Measurements from ENCODE around the gene LBX1. TPM values are rescaled to one million over a fixed set of nuclear protein-coding genes. Genes with fewer than 3 reads are reported as not detected.

The LBX1 gene
- total RNA-seq, 1 experiment from 2014 or later = not detected

GRCh38 chr10:101224060-101224909, 5.0 kb downstream of the LBX1 start:
- no peak overlapping the region for H3K4me2 ChIP-seq (ENCODE audit: low read depth, low read length, poor library complexity, severe bottlenecking)
- DNase-seq = no peak
- H3K36me3 ChIP-seq (ENCODE audit: insufficient read depth, low read length) = no peaks in the 10 kb centered on the region
- no peaks in the 10 kb centered on the region for H3K4me1 ChIP-seq (ENCODE audit: low read length)
- H3K27me3 ChIP-seq (ENCODE audit: low read length) = no peaks in the 10 kb centered on the region
- no peaks in the 10 kb centered on the region for H3K9me2 ChIP-seq (replicated peaks; ENCODE audit: insufficient read depth, low read length)
- H3K27ac ChIP-seq (ENCODE audit: low read length) = no peak overlapping the region
- H3K9ac ChIP-seq (ENCODE audit: low read length) = no peak overlapping the region
- H4K20me1 ChIP-seq (ENCODE audit: insufficient read depth, low read depth, low read length) = no peaks in the 10 kb centered on the region
- H2AFZ ChIP-seq (ENCODE audit: low read length) = no peak overlapping the region
- no peaks in the 10 kb centered on the region for H3K79me2 ChIP-seq (ENCODE audit: low read length)
- no peak overlapping the region for H3K4me3 ChIP-seq (ENCODE audit: low read length)
- no peaks in the 10 kb centered on the region for H3K9me3 ChIP-seq (ENCODE audit: low read length)

GRCh38 chr10:101223274-101224059, 5.8 kb downstream of the LBX1 start:
- no peak overlapping the region for H3K4me2 ChIP-seq (ENCODE audit: low read depth, low read length, poor library complexity, severe bottlenecking)
- no peak overlapping the region for H2AFZ ChIP-seq (ENCODE audit: low read length)
- no peaks in the 10 kb centered on the region for H3K27me3 ChIP-seq (ENCODE audit: low read length)
- H3K4me3 ChIP-seq (ENCODE audit: low read length) = no peak overlapping the region
- no peaks in the 10 kb centered on the region for H3K9me2 ChIP-seq (replicated peaks; ENCODE audit: insufficient read depth, low read length)
- DNase-seq = no peak
- no peaks in the 10 kb centered on the region for H4K20me1 ChIP-seq (ENCODE audit: insufficient read depth, low read depth, low read length)
- no peak overlapping the region for H3K9ac ChIP-seq (ENCODE audit: low read length)
- no peaks in the 10 kb centered on the region for H3K36me3 ChIP-seq (ENCODE audit: insufficient read depth, low read length)
- no peaks in the 10 kb centered on the region for H3K9me3 ChIP-seq (ENCODE audit: low read length)
- H3K4me1 ChIP-seq (ENCODE audit: low read length) = no peaks in the 10 kb centered on the region
- H3K27ac ChIP-seq (ENCODE audit: low read length) = no peak overlapping the region
- H3K79me2 ChIP-seq (ENCODE audit: low read length) = no peaks in the 10 kb centered on the region

- no peaks in the 10 kb centered on the region for H3K4me1 ChIP-seq (ENCODE audit: low read length)
- no peak overlapping the region for H3K4me3 ChIP-seq (ENCODE audit: low read length)
- H3K27me3 ChIP-seq (ENCODE audit: low read length) = no peaks in the 10 kb centered on the region
Observed at GRCh38 chr10:101222683-101223273, 6.5 kb downstream of the LBX1 start.

GRCh38 chr10:101221963-101222531, 7.2 kb downstream of the LBX1 start:
- Histone ChIP-seq H3K4me3 (ENCODE audit: low read length) (no peak overlapping the region), H3K9me2 (replicated peaks; ENCODE audit: insufficient read depth, low read length) (no peaks in the 10 kb centered on the region), H4K20me1 (ENCODE audit: insufficient read depth, low read depth, low read length) (no peaks in the 10 kb centered on the region), H3K79me2 (ENCODE audit: low read length) (no peaks in the 10 kb centered on the region), H3K36me3 (ENCODE audit: insufficient read depth, low read length) (no peaks in the 10 kb centered on the region), H3K27ac (ENCODE audit: low read length) (no peak overlapping the region), H3K4me1 (ENCODE audit: low read length) (no peaks in the 10 kb centered on the region), H3K9ac (ENCODE audit: low read length) (no peak overlapping the region), H3K9me3 (ENCODE audit: low read length) (no peaks in the 10 kb centered on the region), H2AFZ (ENCODE audit: low read length) (no peak overlapping the region), H3K27me3 (ENCODE audit: low read length) (no peaks in the 10 kb centered on the region), H3K4me2 (ENCODE audit: low read depth, low read length, poor library complexity, severe bottlenecking) (no peak overlapping the region)
- no peak for DNase-seq

More at GRCh38 chr10:101222683-101223273, 6.5 kb downstream of the LBX1 start:
- Histone ChIP-seq H3K4me2 (ENCODE audit: low read depth, low read length, poor library complexity, severe bottlenecking) (no peak overlapping the region), H3K27ac (ENCODE audit: low read length) (no peak overlapping the region), H3K79me2 (ENCODE audit: low read length) (no peaks in the 10 kb centered on the region), H3K9me3 (ENCODE audit: low read length) (no peaks in the 10 kb centered on the region), H3K36me3 (ENCODE audit: insufficient read depth, low read length) (no peaks in the 10 kb centered on the region), H2AFZ (ENCODE audit: low read length) (no peak overlapping the region), H3K9ac (ENCODE audit: low read length) (no peak overlapping the region), H4K20me1 (ENCODE audit: insufficient read depth, low read depth, low read length) (no peaks in the 10 kb centered on the region), H3K9me2 (replicated peaks; ENCODE audit: insufficient read depth, low read length) (no peaks in the 10 kb centered on the region)
- no peak for DNase-seq

GRCh38 chr10:101221549-101221948, 7.7 kb downstream of the LBX1 start:
- no peaks in the 10 kb centered on the region for H3K9me2 ChIP-seq (replicated peaks; ENCODE audit: insufficient read depth, low read length)
- H3K9ac ChIP-seq (ENCODE audit: low read length) = no peak overlapping the region
- no peak for DNase-seq
- H3K79me2 ChIP-seq (ENCODE audit: low read length) = no peaks in the 10 kb centered on the region
- H3K36me3 ChIP-seq (ENCODE audit: insufficient read depth, low read length) = no peaks in the 10 kb centered on the region
- no peaks in the 10 kb centered on the region for H4K20me1 ChIP-seq (ENCODE audit: insufficient read depth, low read depth, low read length)
- no peaks in the 10 kb centered on the region for H3K4me1 ChIP-seq (ENCODE audit: low read length)
- no peaks in the 10 kb centered on the region for H3K27me3 ChIP-seq (ENCODE audit: low read length)
- H3K27ac ChIP-seq (ENCODE audit: low read length) = no peak overlapping the region
- H3K4me2 ChIP-seq (ENCODE audit: low read depth, low read length, poor library complexity, severe bottlenecking) = no peak overlapping the region
- no peak overlapping the region for H2AFZ ChIP-seq (ENCODE audit: low read length)
- H3K9me3 ChIP-seq (ENCODE audit: low read length) = no peaks in the 10 kb centered on the region
- no peak overlapping the region for H3K4me3 ChIP-seq (ENCODE audit: low read length)

GRCh38 chr10:101219946-101220451, 9.3 kb downstream of the LBX1 start:
- no peaks in the 10 kb centered on the region for H4K20me1 ChIP-seq (ENCODE audit: insufficient read depth, low read depth, low read length)
- no peaks in the 10 kb centered on the region for H3K79me2 ChIP-seq (ENCODE audit: low read length)
- H3K4me2 ChIP-seq (ENCODE audit: low read depth, low read length, poor library complexity, severe bottlenecking) = no peak overlapping the region
- H3K9me3 ChIP-seq (ENCODE audit: low read length) = no peaks in the 10 kb centered on the region
- H3K4me1 ChIP-seq (ENCODE audit: low read length) = no peaks in the 10 kb centered on the region
- H3K9ac ChIP-seq (ENCODE audit: low read length) = no peak overlapping the region
- no peaks in the 10 kb centered on the region for H3K27me3 ChIP-seq (ENCODE audit: low read length)
- no peaks in the 10 kb centered on the region for H3K9me2 ChIP-seq (replicated peaks; ENCODE audit: insufficient read depth, low read length)
- H2AFZ ChIP-seq (ENCODE audit: low read length) = no peak overlapping the region
- DNase-seq = no peak
- H3K27ac ChIP-seq (ENCODE audit: low read length) = no peak overlapping the region
- H3K4me3 ChIP-seq (ENCODE audit: low read length) = no peak overlapping the region
- no peaks in the 10 kb centered on the region for H3K36me3 ChIP-seq (ENCODE audit: insufficient read depth, low read length)

GRCh38 chr10:101219139-101219945, 9.9 kb downstream of the LBX1 start:
- no peaks in the 10 kb centered on the region for H4K20me1 ChIP-seq (ENCODE audit: insufficient read depth, low read depth, low read length)
- H3K9ac ChIP-seq (ENCODE audit: low read length) = no peak overlapping the region
- no peak overlapping the region for H3K4me2 ChIP-seq (ENCODE audit: low read depth, low read length, poor library complexity, severe bottlenecking)
- DNase-seq = no peak
- H3K27me3 ChIP-seq (ENCODE audit: low read length) = no peaks in the 10 kb centered on the region
- no peaks in the 10 kb centered on the region for H3K79me2 ChIP-seq (ENCODE audit: low read length)
- H3K9me2 ChIP-seq (replicated peaks; ENCODE audit: insufficient read depth, low read length) = no peaks in the 10 kb centered on the region
- no peaks in the 10 kb centered on the region for H3K9me3 ChIP-seq (ENCODE audit: low read length)
- no peaks in the 10 kb centered on the region for H3K36me3 ChIP-seq (ENCODE audit: insufficient read depth, low read length)
- H3K4me1 ChIP-seq (ENCODE audit: low read length) = no peaks in the 10 kb centered on the region
- H2AFZ ChIP-seq (ENCODE audit: low read length) = no peak overlapping the region
- no peak overlapping the region for H3K27ac ChIP-seq (ENCODE audit: low read length)
- H3K4me3 ChIP-seq (ENCODE audit: low read length) = no peak overlapping the region
